ELF-1 (cell line): ENCODE data around the gene GSTCD.
A peak's percentile ranks its signal among the peaks of the same experiment; 100 is the strongest.
"Not testable (repeated sequence)": the region's sequence is repeated elsewhere in the genome, so short reads cannot be mapped to it uniquely, and the experiment has no call there.

ENCODE experiments used
- DNase-seq: peaks from one replicate; pipeline ENCODE4 v3.0.0-alpha.2; 2016; ENCODE audit warnings: low read depth, low spot score

GSTCD gene

GRCh38 chr4:105708181-105709080, at the start of gene GSTCD, which contains the start of gene INTS12:
Gene GSTCD (plus strand): TSS chr4:105708784. CDS start chr4:105717614, 8,830 bp downstream.
Gene INTS12 (minus strand): TSS chr4:105708689. CDS start chr4:105700005, 8,684 bp downstream.
- DNase-seq: peak; percentile 96

GRCh38 chr4:105659190-105659589, 49.4 kb upstream of the GSTCD start:
- no peak for DNase-seq

GRCh38 chr4:105661028-105661427, 47.6 kb upstream of the GSTCD start:
- no peak for DNase-seq

- DNase-seq: no peak
These were observed 45.5 kb upstream of the GSTCD start for GRCh38 chr4:105662935-105663675.

DNA sequence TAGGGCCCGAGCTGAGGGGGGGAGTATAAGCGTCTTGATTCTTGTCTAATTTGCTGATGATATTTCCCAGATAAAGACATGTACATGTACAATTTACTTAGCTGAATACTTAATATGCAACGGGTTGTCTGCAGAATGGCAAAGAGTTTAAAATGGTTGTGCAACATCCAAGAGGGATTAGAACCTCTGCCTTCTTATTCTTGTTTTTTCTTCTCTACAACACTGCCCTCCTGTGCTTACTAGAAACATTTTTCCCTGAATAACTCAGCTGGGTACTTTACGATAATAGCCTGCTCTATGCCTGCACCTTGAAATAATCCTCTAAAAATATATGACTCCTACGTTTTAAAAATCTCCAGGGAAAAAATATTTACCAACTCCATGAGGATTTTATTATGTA, 41.9 kb upstream of the GSTCD start:
- DNase-seq: no peak

GRCh38 chr4:105670684-105671083, 37.9 kb upstream of the GSTCD start:
- DNase-seq: no peak

DNA sequence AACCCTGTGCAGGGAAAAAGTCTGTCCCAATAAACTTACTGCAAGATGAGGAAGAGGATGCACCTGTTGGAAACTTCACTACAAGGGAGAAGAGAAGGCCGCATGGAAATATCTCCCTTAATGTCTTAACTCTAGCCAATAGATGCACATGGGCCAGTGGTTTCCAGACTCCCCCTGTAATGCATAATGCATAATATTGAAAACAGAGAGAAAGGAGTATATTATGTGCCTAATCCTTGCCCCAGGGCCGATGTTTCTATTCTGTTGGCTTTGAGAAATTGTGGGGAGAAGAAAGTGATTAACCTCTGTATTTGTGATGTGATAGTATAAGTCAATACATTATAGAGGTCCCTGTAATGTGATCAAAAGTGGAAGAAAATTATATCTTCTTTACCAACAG, 37.3 kb upstream of the GSTCD start:
- DNase-seq: no peak

DNA sequence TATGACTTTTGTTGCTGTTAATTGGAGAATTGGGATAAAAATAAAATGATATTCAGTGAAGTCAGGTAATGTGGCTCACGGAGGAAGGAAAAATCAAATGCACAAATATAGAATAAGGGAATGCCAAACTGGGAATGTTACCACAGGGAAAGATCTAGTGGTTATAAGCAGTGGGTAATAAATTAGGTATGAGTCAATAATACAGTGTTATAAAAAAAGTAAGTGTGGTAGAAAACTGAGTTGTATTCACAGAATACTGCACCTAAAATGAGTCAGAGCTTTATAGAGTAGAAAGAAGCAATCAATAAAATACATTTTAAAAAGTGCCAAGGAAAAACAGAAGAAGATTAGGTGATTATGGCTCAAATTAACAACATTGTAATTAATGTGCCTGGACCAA, 34.6 kb upstream of the GSTCD start:
- no peak for DNase-seq

DNA sequence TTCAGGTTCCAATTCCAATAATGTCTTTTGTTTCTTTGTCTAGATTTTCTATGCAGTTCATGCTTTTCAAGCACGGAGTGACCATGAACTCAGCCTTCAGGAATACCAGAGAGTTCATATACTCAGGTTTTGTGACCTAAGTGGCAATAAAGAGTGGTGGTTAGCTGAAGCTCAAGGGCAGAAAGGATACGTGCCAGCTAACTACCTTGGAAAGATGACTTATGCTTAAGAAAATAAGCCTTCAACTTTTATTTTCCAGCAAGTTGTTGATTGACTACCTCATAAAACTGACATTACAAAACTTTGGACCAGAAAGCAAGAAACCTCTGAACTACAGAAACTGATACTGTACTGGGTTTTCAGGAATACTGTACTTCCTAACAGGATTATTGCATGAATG, 30.9 kb upstream of the GSTCD start:
- no peak for DNase-seq

- DNase-seq: no peak
These were observed 29.4 kb upstream of the GSTCD start for GRCh38 chr4:105679186-105679585.

DNA sequence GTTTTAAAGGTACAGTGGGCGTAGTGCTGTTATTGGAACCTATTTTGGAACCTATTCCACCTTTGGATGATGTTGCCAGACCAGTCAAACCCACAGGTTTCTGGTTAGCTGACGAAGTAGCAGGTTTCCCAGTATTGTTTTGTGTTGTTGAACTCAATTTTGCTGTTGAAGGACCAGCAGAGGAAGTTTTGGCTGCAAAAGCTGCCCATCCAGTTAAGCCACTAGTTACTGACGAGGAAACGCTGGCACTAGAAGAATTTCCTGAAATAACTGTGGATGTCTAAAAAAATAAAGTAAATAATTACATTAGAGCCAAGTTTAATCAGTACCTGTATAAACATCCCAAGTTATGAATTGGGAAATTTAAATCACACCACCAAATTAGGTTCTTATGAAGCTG, 25.5 kb upstream of the GSTCD start:
- peak; percentile 17 for DNase-seq

DNA sequence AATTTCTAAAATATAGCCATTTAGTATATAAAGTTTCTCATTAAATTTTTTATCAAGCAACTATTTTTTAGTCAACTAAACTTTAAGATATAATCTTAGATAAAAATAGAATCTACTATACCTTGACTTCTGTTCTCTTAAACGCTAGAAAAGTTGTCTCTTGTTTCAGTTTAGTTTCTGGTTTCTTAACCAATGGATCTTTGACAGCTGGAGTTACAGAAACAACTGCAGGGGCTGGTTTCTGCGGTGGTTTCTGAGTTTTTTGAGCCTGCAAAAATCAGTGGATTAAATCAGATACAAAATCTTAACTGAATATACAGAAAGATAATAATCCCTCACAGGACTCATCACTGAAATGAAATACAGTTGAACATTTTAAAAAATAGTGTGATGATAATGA, 22.0 kb upstream of the GSTCD start:
- DNase-seq: no peak

- DNase-seq: not testable (repeated sequence)
These were observed 13.8 kb upstream of the GSTCD start for GRCh38 chr4:105694812-105695211.

DNA sequence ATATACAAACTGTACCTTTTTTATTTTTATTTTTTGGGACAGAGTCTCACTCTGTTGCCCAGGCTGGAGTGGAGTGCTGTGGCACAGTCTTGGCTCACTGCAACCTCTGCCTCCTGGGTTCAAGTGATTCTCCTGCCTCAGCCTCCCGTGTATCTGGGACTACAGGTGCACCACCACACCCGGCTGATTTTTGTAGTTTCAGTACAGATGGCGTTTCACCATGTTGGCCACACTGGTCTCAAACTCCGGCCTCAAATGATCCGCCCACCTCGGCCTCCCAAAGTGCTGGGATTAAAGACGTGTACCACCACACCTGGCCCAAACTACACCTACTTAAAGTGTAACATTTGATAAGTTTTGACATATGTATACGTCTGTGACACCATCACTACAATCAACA, 12.8 kb upstream of the GSTCD start:
- not testable (repeated sequence) for DNase-seq

DNA sequence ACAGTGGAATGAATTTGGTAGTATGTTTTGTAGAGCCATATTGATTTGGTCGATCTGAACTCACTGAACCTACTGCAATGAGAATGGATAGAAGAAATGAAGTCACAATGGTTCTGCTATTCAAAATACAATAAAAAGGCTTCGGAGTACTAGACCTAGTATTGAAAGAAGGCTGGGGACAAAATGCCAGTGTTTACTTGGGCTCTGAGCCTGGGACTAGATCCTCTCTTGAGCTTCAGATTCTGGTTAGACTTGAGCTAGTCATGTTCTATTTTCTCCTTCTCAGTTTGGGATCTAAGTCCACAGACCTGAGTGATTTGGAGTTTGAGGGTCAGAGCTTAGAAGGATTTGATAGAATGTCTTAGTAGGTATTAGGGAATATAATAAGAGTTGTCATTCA, 10.0 kb upstream of the GSTCD start:
- no peak for DNase-seq

GRCh38 chr4:105707782-105708180, 803 bp upstream of the GSTCD start:
- no peak for DNase-seq

GRCh38 chr4:105709081-105709450, 482 bp downstream of the GSTCD start:
- DNase-seq: no peak

- DNase-seq: peak; percentile 67
These were observed 1.5 kb downstream of the GSTCD start for GRCh38 chr4:105710012-105710600.

- no peak for DNase-seq
These were observed 2.1 kb downstream of the GSTCD start for GRCh38 chr4:105710678-105711077.

GRCh38 chr4:105712766-105713165, 4.2 kb downstream of the GSTCD start:
- no peak for DNase-seq

GRCh38 chr4:105714071-105714521, 5.5 kb downstream of the GSTCD start:
- no peak for DNase-seq

DNA sequence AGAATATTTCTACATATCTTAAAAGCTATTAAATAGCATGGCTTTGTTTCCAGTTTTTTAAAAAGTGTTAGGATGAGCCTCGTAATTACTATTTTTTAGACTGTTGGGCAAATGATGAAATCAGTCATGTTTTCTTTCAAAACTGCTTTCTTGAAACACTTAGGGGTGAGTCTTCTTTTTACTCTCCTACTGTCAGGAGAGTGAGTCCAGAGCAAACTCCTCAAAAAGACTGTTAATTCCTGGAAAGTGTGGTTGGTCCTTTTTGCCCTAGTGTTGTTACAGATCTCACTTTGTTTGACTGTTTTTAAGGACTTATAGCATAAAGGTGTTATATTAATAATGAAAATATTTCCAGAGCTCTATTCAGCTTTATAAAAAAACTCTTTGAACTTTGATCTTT, 6.3 kb downstream of the GSTCD start:
- no peak for DNase-seq
